Mesothelial cell of epicardium (in vitro differentiated cells): ENCODE measurements around the gene ZNF581. TPM values are rescaled to one million over a fixed set of nuclear protein-coding genes. Genes with fewer than 3 reads are reported as not detected.

Source experiments
- DNase-seq, 2 experiments: peaks; one replicate each; pipeline ENCODE4 v3.0.0; 2021; ENCODE audit warnings: low spot score in 2 of 2; ENCODE audit not compliant: unreplicated experiment in 2 of 2
- H3K27ac Mint-ChIP-seq: 2 replicates; pipeline ENCODE4 v1.8.0; 2021; ENCODE audit warnings: mixed read lengths
- H3K27me3 Mint-ChIP-seq: 2 replicates; pipeline ENCODE4 v1.8.0; 2021; ENCODE audit warnings: low read depth, mixed read lengths
- H3K36me3 Mint-ChIP-seq: 2 replicates; pipeline ENCODE4 v1.8.0; 2021; ENCODE audit warnings: mixed read lengths
- H3K4me1 Mint-ChIP-seq: 2 replicates; pipeline ENCODE4 v1.8.0; 2021; ENCODE audit warnings: mixed read lengths
- H3K4me3 Mint-ChIP-seq: 2 replicates; pipeline ENCODE4 v1.8.0; 2021; ENCODE audit warnings: mild to moderate bottlenecking, moderate library complexity, mixed read lengths
- H3K9me3 Mint-ChIP-seq: 2 replicates; pipeline ENCODE4 v1.8.0; 2021; ENCODE audit warnings: mixed read lengths
- CTCF ChIP-seq: fragments of 200-600 bp; sonication (generic); IDR thresholded peaks from one replicate; pipeline ENCODE4 v1.5.0; 2021; ENCODE audit warnings: antibody characterized with exemption; ENCODE audit not compliant: unreplicated experiment
- total RNA-seq: library from RNA; stranded (reverse); gene quantifications from 3 replicates; pipeline ENCODE4 v1.2.1, GENCODE V29; 2021

The ZNF581 gene
- total RNA-seq, 1 donor from 2014 or later = 42.6 TPM

GRCh38 chr19:55694241-55694655 is 50.8 kb downstream of the ZNF581 start:
- Mint-ChIP-seq H3K4me1 (no peaks in the 10 kb centered on the region), H3K36me3 (peaks cover 24% of the 10 kb centered on the region), H3K9me3 (no peaks in the 10 kb centered on the region), H3K27ac (no peak overlapping the region), H3K4me3 (no peak overlapping the region), H3K27me3 (no peaks in the 10 kb centered on the region)
- DNase-seq = no peak
- TF ChIP-seq CTCF = no peak

- Mint-ChIP-seq H3K27me3 (no peaks in the 10 kb centered on the region), H3K4me3 (no peak overlapping the region), H3K27ac (no peak overlapping the region), H3K9me3 (no peaks in the 10 kb centered on the region), H3K36me3 (peaks cover 24% of the 10 kb centered on the region), H3K4me1 (no peaks in the 10 kb centered on the region)
- no peak for TF ChIP-seq CTCF
- no peak for DNase-seq
Measured at GRCh38 chr19:55694656-55695491, 51.4 kb downstream of the ZNF581 start.

Other genes with a start within 250 kb of the ZNF581 start
- 65.3 to 77.0 TPM (median 73.2 TPM) in 3 replicates for gene UBE2S, start 235.9 kb upstream of the ZNF581 start, total RNA-seq
- 0.04 TPM in 1 of 3 replicates, not detected in the others for gene SHISA7, start 200.3 kb upstream of the ZNF581 start, total RNA-seq
- 35.0 to 39.2 TPM (median 38.6 TPM) in 3 replicates for gene ISOC2, start 182.0 kb upstream of the ZNF581 start, total RNA-seq
- not detected in 3 replicates for gene C19orf85, start 178.9 kb upstream of the ZNF581 start, total RNA-seq
- 19.0 to 23.1 TPM (median 22.0 TPM) in 3 replicates for gene ZNF628, start 167.0 kb upstream of the ZNF581 start, total RNA-seq
- gene NAT14, start 158.5 kb upstream of the ZNF581 start, total RNA-seq = 52.6 to 54.4 TPM (median 53.1 TPM) in 3 replicates
- gene SSC5D, start 155.2 kb upstream of the ZNF581 start, total RNA-seq = 7.0 to 8.5 TPM (median 7.8 TPM) in 3 replicates
- gene SBK2, start 106.5 kb upstream of the ZNF581 start, total RNA-seq = 0.33 to 0.97 TPM (median 0.56 TPM) in 3 replicates
- 0.25 TPM in 1 of 3 replicates, not detected in the others for gene SBK3, start 98.1 kb upstream of the ZNF581 start, total RNA-seq
- gene ZNF579, start 62.8 kb upstream of the ZNF581 start, total RNA-seq = 35.0 to 35.2 TPM (median 35.1 TPM) in 3 replicates
- 31.3 to 31.7 TPM (median 31.6 TPM) in 3 replicates for gene FIZ1, start 44.1 kb upstream of the ZNF581 start, total RNA-seq
- 5.3 to 7.4 TPM (median 5.7 TPM) in 3 replicates for gene ZNF524, start 43.4 kb upstream of the ZNF581 start, total RNA-seq
- 18.7 to 21.4 TPM (median 21.2 TPM) in 3 replicates for gene ZNF865, start 38.0 kb upstream of the ZNF581 start, total RNA-seq
- 12.8 to 13.7 TPM (median 12.9 TPM) in 3 replicates for gene ZNF784, start 19.1 kb upstream of the ZNF581 start, total RNA-seq
- gene ZNF580, start 2.6 kb upstream of the ZNF581 start, total RNA-seq = 49.6 to 53.9 TPM (median 50.9 TPM) in 3 replicates
- 20.8 to 24.0 TPM (median 23.6 TPM) in 3 replicates for gene CCDC106, start 4.6 kb downstream of the ZNF581 start, total RNA-seq
- 226 to 245 TPM (median 230 TPM) in 3 replicates for gene U2AF2, start 11.4 kb downstream of the ZNF581 start, total RNA-seq
- 99.6 to 104 TPM (median 102 TPM) in 3 replicates for gene EPN1, start 31.6 kb downstream of the ZNF581 start, total RNA-seq
- not detected in 3 replicates for gene NLRP9, start 94.8 kb downstream of the ZNF581 start, total RNA-seq
- gene RFPL4A, start 115.4 kb downstream of the ZNF581 start, total RNA-seq = not detected in 3 replicates
- not detected in 3 replicates for gene RFPL4AL1, start 125.5 kb downstream of the ZNF581 start, total RNA-seq
- gene NLRP11, start 188.3 kb downstream of the ZNF581 start, total RNA-seq = not detected in 3 replicates
- gene NLRP4, start 192.9 kb downstream of the ZNF581 start, total RNA-seq = not detected in 3 replicates